Hepatocyte (in vitro differentiated cells): Measurements from ENCODE around the gene SENP2. TPM values are rescaled to one million over a fixed set of nuclear protein-coding genes. Genes with fewer than 3 reads are reported as not detected.
"Not testable (repeated sequence)": the region's sequence is repeated elsewhere in the genome, so short reads cannot be mapped to it uniquely, and the experiment has no call there.

Experiments
- DNase-seq: peaks from one replicate; pipeline ENCODE4 v3.0.0-alpha.2; 2016; ENCODE audit warnings: low spot score
- H2AFZ ChIP-seq: fragments of 200-600 bp; sonication (generic); 2 replicates; pipeline ENCODE4 v1.6.0; 2016; ENCODE audit warnings: antibody characterized with exemption, mild to moderate bottlenecking
- H3K27ac ChIP-seq: fragments of 200-600 bp; sonication (generic); 2 replicates; pipeline ENCODE4 v1.5.1; 2016; ENCODE audit warnings: mild to moderate bottlenecking
- H3K27me3 ChIP-seq: fragments of 200-600 bp; sonication (generic); 2 replicates; pipeline ENCODE4 v1.6.1; 2016
- H3K36me3 ChIP-seq: fragments of 200-600 bp; sonication (generic); replicated peaks from 2 replicates; pipeline ENCODE4 v1.5.1; 2016; ENCODE audit warnings: low read depth; ENCODE audit not compliant: insufficient read depth
- H3K4me1 ChIP-seq: fragments of 200-600 bp; sonication (generic); 2 replicates; pipeline ENCODE4 v1.5.1; 2016; ENCODE audit warnings: mild to moderate bottlenecking, moderate library complexity; ENCODE audit not compliant: insufficient read depth
- H3K4me2 ChIP-seq: fragments of 200-600 bp; sonication (generic); 2 replicates; pipeline ENCODE4 v1.6.0; 2016
- H3K4me3 ChIP-seq: fragments of 200-600 bp; sonication (generic); 2 replicates; pipeline ENCODE4 v1.5.1; 2016; ENCODE audit warnings: mild to moderate bottlenecking
- H3K79me2 ChIP-seq: fragments of 200-600 bp; sonication (generic); 2 replicates; pipeline ENCODE4 v1.6.0; 2017; ENCODE audit warnings: mild to moderate bottlenecking
- H3K9me2 ChIP-seq: fragments of 200-600 bp; sonication (generic); replicated peaks from 2 replicates; pipeline ENCODE4 v1.6.0; 2017; ENCODE audit warnings: mild to moderate bottlenecking; ENCODE audit not compliant: insufficient read depth
- H3K9me3 ChIP-seq: fragments of 200-600 bp; sonication (generic); 2 replicates; pipeline ENCODE4 v1.5.1; 2016; ENCODE audit warnings: low read depth, mild to moderate bottlenecking
- H4K20me1 ChIP-seq: fragments of 200-600 bp; sonication (generic); 2 replicates; pipeline ENCODE4 v1.6.0; 2016; ENCODE audit warnings: mild to moderate bottlenecking; ENCODE audit not compliant: insufficient read depth, poor library complexity, severe bottlenecking
- CTCF ChIP-seq: fragments of 200-600 bp; sonication (generic); IDR thresholded peaks from 2 replicates; pipeline ENCODE4 v1.5.1; 2016; ENCODE audit warnings: antibody characterized with exemption, mild to moderate bottlenecking; ENCODE audit not compliant: poor library complexity
- EZH2 ChIP-seq: fragments of 200-600 bp; sonication (generic); IDR thresholded peaks from 2 replicates; pipeline ENCODE4 v1.6.1; 2016; ENCODE audit warnings: antibody characterized with exemption, mild to moderate bottlenecking, borderline replicate concordance
- EZH2phosphoT487 ChIP-seq: fragments of 200-600 bp; sonication (generic); IDR thresholded peaks from one replicate; pipeline ENCODE4 v1.6.1; 2018; ENCODE audit warnings: antibody characterized with exemption, mild to moderate bottlenecking, low read depth, moderate library complexity; ENCODE audit not compliant: unreplicated experiment, severe bottlenecking
- WGBS: methylation state at CpG from one replicate; pipeline ENCODE4 v1.1.6; 2016; ENCODE audit warnings: low lambda C conversion rate; ENCODE audit errors: missing lambda C conversion rate; 5-methylcytosine and 5-hydroxymethylcytosine counted together
- polyA plus RNA-seq: library from polyadenylated mRNA; unstranded; fragments of >200 nt; fragmentation: Nextera tagmentation; extraction: Ambion mirVana; gene quantifications from 2 replicates; pipeline ENCODE4 v1.2.1, GENCODE V29; 2016
- total RNA-seq: library from RNA; depleted of rRNA; stranded (reverse); fragments of >200 nt; gene quantifications from 2 replicates; pipeline ENCODE4 v1.2.3, GENCODE V29; 2014

Gene SENP2
- total and polyA plus RNA-seq, 2 experiments from 2014 or later = 29.3 to 34.8 TPM

- no peak within 1 kb of the TSS for H2AFZ ChIP-seq
- peak; percentile 65 for DNase-seq
- peaks cover 9% of the 10 kb centered on the region for H3K4me1 ChIP-seq
- H3K9me3 ChIP-seq = no peaks in the 10 kb centered on the region
- H4K20me1 ChIP-seq = no peaks in the 10 kb centered on the region
- peak within 1 kb of the TSS; percentile 9 for H3K4me3 ChIP-seq
- WGBS = 40% methylated on average over 6 of the region's 6 CpGs
- H3K27me3 ChIP-seq = no peaks in the 10 kb centered on the region
- H3K4me2 ChIP-seq = peak within 1 kb of the TSS; percentile 36
- no peaks in the 10 kb centered on the region for H3K36me3 ChIP-seq
- peaks cover 3% of the 10 kb centered on the region for H3K79me2 ChIP-seq
- TF ChIP-seq EZH2 (no peak), EZH2phosphoT487 (no peak)
- no peaks in the 10 kb centered on the region for H3K9me2 ChIP-seq
- H3K27ac ChIP-seq = peak within 1 kb of the TSS; percentile 68
Observed at GRCh38 chr3:185552358-185552877, 33.7 kb upstream of the SENP2 start, which contains the start of gene LIPH. Gene LIPH, minus strand, starts transcription at chr3:185552588. Its CDS starts 117 bp downstream, at chr3:185552471.

- no peak overlapping the region for H3K4me2 ChIP-seq
- no peak overlapping the region for H3K4me3 ChIP-seq
- H3K36me3 ChIP-seq = no peaks in the 10 kb centered on the region
- peak; percentile 37 for DNase-seq
- no peak overlapping the region for H2AFZ ChIP-seq
- H3K9me3 ChIP-seq = no peaks in the 10 kb centered on the region
- peaks cover 3% of the 10 kb centered on the region for H3K79me2 ChIP-seq
- H3K27ac ChIP-seq = peak overlapping the region; percentile 84
- WGBS = 60% methylated on average over 4 of the region's 4 CpGs
- no peaks in the 10 kb centered on the region for H4K20me1 ChIP-seq
- H3K27me3 ChIP-seq = no peaks in the 10 kb centered on the region
- TF ChIP-seq CTCF (peak; percentile 18), EZH2 (no peak)
- H3K4me1 ChIP-seq = peaks cover 13% of the 10 kb centered on the region
- H3K9me2 ChIP-seq = no peaks in the 10 kb centered on the region
Observed at GRCh38 chr3:185555101-185555501, 31.0 kb upstream of the SENP2 start.

- TF ChIP-seq EZH2phosphoT487 (no peak), CTCF (no peak), EZH2 (no peak)
- Histone ChIP-seq H3K9me2 (no peaks in the 10 kb centered on the region), H4K20me1 (no peaks in the 10 kb centered on the region), H3K4me2 (no peak overlapping the region), H3K27me3 (no peaks in the 10 kb centered on the region), H2AFZ (no peak overlapping the region), H3K79me2 (peaks cover 3% of the 10 kb centered on the region), H3K4me3 (no peak overlapping the region), H3K9me3 (no peaks in the 10 kb centered on the region), H3K27ac (peak overlapping the region; percentile 84), H3K36me3 (no peaks in the 10 kb centered on the region), H3K4me1 (peaks cover 12% of the 10 kb centered on the region)
- no peak for DNase-seq
- WGBS = 65% methylated on average over 1 of the region's 1 CpG
Observed at GRCh38 chr3:185555860-185556347, 30.2 kb upstream of the SENP2 start.

- not testable (repeated sequence) for H3K4me2 ChIP-seq, H3K4me3 ChIP-seq, H2AFZ ChIP-seq, H3K9me2 ChIP-seq, H3K27me3 ChIP-seq, H3K9me3 ChIP-seq, H3K79me2 ChIP-seq, DNase-seq, H3K36me3 ChIP-seq, H4K20me1 ChIP-seq
- 93% methylated on average over 6 of the region's 6 CpGs for WGBS
- H3K4me1 ChIP-seq = peaks cover 12% of the 10 kb centered on the region
- peak overlapping the region; percentile 97 for H3K27ac ChIP-seq
Observed at GRCh38 chr3:185556640-185557039, 29.5 kb upstream of the SENP2 start.
